GM21515 (cell line): ENCODE measurements around the gene TPM2.

Experiments
- ATAC-seq: cut with Tn5 transposase; IDR thresholded peaks from one replicate; pipeline ENCODE4 v1.9.1; 2021; ENCODE audit not compliant: unreplicated experiment

Gene TPM2

DNA sequence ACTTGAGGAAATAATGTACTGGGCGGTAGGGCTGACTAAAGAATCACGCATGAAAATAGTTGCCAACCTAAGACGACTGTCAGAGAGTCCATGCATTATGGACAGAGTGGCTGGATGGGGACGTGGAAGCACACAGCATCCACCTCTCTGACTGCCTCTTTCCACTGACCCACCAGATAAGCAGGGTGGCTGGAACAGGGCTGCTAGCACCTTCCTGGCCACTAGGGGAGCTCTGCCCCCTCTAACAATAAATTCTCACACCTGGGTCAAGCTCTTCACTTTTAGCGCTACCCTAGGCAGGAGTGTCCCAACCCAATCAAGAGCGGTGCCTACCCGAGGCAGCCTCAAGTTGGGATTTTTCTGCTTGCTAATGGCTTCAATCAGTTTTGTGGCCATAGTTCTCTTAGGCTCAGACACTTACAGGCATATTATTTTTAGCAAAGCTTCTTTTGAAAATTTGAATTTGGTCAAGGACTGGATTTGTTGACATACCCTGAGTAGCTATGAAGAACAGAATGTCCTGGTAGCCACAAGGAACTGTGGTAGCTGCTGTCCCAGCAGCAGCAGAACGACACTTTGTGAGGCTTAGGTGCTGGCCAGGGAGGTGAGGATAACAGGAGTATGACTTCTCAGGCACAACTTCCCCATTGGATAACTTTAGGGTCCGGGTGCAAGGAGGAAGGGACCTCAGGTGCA, 6.9 kb upstream of the TPM2 start:
- ATAC-seq: peak; percentile 76

DNA sequence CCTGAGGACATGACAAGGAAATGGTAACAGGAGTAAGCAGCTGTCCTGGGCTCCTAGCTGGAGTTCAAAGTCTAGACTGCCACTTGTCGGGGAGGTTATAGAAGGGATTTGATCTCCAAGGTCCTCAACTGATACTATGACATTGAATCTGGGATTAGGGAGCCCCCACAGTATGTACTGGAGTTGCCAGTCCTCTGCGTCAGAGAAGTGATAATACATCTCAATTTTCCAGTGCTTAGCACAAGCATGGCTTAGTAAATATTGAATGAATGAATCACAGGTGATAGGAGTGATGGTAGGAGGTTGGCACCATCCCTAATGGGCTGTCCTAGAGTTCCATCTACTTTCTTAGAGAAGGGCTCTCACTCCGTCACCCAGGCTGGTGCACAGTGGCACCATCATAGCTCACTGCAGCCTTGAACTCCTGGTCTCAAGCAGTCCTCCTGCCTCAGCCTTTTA, 6.2 kb upstream of the TPM2 start:
- no peak for ATAC-seq

- no peak for ATAC-seq
Measured at GRCh38 chr9:35691757-35692301, 2.1 kb upstream of the TPM2 start.

DNA sequence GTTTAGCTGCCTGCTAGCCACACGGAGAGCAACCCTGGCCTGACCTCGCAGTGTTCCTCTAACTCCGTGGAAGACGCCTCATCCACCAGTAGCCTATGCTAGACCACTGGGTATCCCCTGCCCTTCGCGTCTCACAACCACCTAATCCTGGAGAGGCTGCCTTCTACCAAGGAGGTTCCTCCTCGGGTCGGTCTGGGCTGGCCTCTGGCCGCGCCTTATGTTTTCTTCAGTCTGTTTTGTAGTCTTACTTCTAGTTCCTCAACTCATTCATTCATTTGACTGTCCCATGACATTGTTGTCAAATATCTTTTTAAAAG, 1.6 kb upstream of the TPM2 start:
- no peak for ATAC-seq

DNA sequence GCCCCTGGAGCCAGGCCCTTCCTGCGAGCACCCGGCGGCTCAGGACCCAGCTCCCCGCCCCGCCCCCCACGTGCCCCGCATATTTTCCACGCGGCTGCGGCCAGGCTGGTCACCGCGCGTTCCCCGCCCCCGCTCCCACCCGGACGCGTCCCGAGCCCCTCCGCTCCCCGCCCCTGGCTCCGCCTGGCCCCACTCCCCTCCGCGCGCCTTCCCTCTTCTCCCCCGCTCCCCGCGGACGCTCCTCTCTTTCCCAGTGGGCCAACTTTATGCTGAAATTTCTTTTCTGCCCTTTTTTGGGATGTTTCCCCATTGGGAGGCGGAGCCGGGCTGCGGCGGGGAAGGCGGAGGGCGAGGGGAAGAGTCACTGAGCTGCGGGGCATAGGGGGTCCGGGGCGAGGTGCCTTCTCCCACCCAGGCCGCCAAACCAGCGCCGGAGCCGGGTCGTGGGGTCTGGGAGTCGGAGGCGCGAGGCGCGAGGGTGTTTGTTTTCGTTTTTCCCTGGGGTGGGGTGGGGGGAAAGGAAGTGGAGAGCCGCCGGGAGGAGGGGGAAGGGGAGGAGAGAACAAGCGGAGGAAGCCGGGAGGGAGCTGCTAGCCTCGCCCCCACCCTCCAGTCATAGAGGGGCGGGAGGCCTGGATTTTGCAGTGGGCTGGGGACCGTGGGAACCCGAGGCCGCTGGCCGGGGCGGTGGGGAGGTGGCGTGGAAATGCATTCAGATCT, 1.0 kb upstream of the TPM2 start:
- no peak for ATAC-seq

GRCh38 chr9:35690294-35690613, 529 bp upstream of the TPM2 start:
- ATAC-seq: no peak

- ATAC-seq: no peak
Measured at GRCh38 chr9:35688558-35689541, 875 bp downstream of the TPM2 start.

DNA sequence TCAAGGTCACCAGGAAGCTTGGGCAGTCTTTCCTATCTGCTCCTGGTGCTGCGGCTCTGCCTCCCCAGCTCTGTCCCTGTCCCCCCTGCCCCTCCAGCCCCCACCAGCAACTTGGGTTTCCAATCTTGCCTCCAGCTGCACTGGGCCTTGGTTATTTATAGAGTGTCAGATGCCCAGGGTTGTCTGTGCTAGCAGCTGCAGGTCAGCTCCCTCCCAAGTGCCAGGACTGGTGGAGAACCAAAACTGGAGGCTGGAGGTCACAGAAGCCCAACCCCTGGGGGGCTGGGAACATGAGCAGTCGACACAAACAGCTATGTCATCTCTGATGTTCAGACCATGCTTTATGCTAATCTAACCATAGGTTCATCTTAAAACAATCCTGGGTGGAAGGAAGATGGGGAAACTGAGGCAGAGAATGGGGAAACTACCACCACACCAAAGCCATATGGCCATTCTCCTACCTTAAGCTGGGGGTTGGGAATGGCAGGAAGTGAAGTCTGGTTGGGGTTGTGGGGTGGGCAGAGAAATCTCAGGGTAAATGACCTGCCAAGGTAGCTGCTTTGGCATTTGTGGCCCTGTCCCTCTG, 1.7 kb downstream of the TPM2 start:
- ATAC-seq: no peak

DNA sequence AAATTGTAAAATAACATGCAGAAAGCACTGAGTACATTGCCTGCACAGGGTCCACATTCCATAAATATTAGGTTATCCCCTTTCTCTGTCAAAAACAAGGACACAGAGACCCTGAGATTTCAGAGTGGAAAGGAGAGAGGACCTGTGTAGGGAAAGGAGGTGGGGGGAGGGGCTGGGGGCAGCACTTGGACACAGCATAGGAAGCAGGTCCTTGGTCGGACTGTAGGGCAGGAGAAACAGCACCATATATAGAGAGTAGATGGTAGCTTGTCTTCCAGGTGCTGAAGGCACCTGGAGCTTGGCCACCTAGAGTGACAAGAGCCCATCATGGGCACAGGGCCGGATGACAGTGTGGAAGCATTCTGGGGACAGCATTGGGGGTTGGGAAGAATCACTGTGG, 2.4 kb downstream of the TPM2 start:
- ATAC-seq: no peak

- no peak for ATAC-seq
Measured at GRCh38 chr9:35686222-35687203, 3.2 kb downstream of the TPM2 start.

GRCh38 chr9:35685506-35685905, 4.2 kb downstream of the TPM2 start:
- ATAC-seq: no peak

- ATAC-seq: no peak
Measured at GRCh38 chr9:35684921-35685320, 4.8 kb downstream of the TPM2 start.

GRCh38 chr9:35683323-35683722, 6.4 kb downstream of the TPM2 start:
- no peak for ATAC-seq

DNA sequence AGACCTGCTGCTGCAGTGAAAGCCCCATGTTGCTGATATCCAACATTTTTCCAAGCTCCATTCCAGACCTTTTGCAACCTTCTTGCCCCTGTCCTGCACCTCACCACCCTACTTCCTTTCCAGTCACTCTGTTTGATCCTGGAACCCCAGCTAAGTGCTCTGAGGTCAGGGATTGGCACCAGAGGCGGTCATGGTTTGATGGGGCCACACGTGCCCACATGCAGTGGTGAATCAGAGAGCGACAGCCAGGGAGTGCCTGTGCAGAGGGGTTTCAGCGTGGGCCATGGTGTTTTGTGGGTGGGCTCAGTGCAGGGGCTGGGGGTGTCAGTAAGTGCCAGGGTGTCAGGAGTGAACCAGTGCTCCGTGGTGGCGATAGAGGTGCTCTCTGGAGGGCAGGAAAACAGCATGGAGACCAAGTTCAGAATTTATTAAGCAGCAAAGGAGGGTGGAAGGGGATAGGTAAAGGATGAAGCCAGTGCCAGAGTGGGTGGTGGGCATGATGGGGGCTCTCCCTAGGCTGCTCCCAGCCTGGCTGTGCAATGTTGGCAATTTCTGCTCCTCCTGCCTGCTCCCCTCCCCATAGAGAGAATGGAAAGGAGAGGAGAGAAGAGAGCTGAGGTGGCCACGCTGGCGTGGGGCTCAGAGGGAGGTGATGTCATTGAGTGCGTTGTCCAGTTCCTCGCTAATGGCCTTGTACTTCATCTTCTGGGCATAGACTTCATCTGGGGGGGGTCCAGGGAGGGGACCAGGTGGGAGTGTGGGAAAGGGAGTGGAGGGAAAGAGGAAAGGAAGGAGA, 7.0 kb downstream of the TPM2 start:
- ATAC-seq: no peak

DNA sequence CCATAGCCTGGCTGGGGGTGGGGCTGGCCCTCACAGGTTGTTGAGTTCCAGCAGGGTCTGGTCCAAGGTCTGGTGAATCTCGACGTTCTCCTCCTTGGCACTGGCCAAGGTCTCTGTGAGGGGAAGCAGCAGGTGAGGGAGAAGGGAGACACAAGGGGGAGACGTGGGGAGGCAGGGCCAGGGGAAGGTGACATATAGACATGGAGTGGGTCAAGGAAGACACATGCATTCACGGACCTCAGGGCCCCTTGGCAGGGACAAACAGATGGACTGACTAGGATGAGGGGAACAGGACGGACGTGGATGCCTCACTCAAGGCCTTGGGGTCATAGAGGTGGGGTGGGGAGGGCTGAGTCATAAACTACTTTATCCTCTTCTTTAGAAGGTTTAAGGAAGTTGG, 7.7 kb downstream of the TPM2 start:
- ATAC-seq: no peak

DNA sequence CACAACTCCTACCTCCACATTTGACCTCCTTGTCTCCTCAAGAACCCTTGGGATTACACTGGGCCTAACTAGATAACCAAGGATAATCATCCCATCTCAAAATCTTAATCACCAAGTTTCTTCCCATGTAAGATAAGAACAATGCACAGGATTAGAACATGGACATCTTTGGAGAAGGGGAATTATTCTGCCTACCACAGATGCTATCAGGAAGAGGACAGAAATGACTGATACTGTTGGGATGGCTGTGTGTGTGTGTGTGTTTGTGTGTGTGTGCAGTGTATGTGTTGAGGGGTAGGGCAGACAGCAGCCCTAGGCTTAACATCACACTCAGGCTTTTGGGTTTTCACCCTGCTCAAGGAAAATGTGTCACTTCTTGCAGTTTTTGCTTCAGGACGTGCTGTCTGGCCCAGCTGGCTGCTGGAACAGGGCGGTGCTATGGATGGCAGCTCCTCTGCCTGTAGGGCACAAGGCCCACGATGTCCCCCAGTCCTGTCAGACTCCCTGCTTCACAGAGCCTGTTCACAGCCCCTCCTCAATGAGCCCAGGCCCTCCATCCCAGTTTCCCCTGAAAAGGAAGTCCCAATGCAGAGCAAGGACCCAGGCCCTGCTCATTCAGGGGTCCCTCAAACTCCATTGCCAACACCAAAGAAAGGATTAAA, 8.3 kb downstream of the TPM2 start:
- ATAC-seq: no peak

GRCh38 chr9:35680331-35681105, 9.2 kb downstream of the TPM2 start:
- ATAC-seq: peak; percentile 55

- ATAC-seq: no peak
Measured at GRCh38 chr9:35679766-35680330, 9.9 kb downstream of the TPM2 start.
